GM12878 (cell line): ENCODE measurements around the gene ATP5F1B. TPM values are rescaled to one million over a fixed set of nuclear protein-coding genes. Genes with fewer than 3 reads are reported as not detected.

Source experiments
- ASH2L ChIP-seq: fragments of 300-600, 200-600 bp; sonication (generic); IDR thresholded peaks from 2 replicates; pipeline ENCODE4 v1.6.1; 2017; ENCODE audit warnings: low read depth, mild to moderate bottlenecking, borderline replicate concordance
- BCL11A ChIP-seq: IDR thresholded peaks from 2 replicates; pipeline ENCODE4 v1.6.1; 2011; ENCODE audit warnings: low read depth, low read length
- CHD2 ChIP-seq: IDR thresholded peaks from 2 replicates; pipeline ENCODE4 v1.6.1; 2011; ENCODE audit warnings: low read depth, low read length, improper control_type of control experiment, borderline replicate concordance
- E2F8 ChIP-seq: fragments of 450-650 bp; IDR thresholded peaks from 2 replicates; pipeline ENCODE4 v1.6.1; 2018; ENCODE audit warnings: mild to moderate bottlenecking, low read depth, moderate library complexity; ENCODE audit not compliant: partially characterized antibody
- ELK1 ChIP-seq: IDR thresholded peaks from 2 replicates; pipeline ENCODE4 v1.6.1; 2012; ENCODE audit warnings: low read depth, low read length, improper control_type of control experiment
- IKZF2 ChIP-seq, 2 experiments: fragments of 450-650 bp; IDR thresholded peaks; 2 replicates each; pipeline ENCODE4 v1.6.1; 2017; ENCODE audit warnings: mild to moderate bottlenecking in 2 of 2, moderate library complexity in 2 of 2
- MTA2 ChIP-seq: fragments of 450-650 bp; IDR thresholded peaks from 2 replicates; pipeline ENCODE4 v1.6.1; 2016; ENCODE audit warnings: low read depth, mild to moderate bottlenecking, moderate library complexity
- NFIC ChIP-seq: IDR thresholded peaks from 2 replicates; pipeline ENCODE4 v1.6.1; 2012; ENCODE audit warnings: low read depth, mild to moderate bottlenecking, inconsistent platforms, low read length, moderate library complexity
- NR2F1 ChIP-seq: fragments of 450-650 bp; conservative IDR thresholded peaks from 2 replicates; pipeline ENCODE4 v1.6.1; 2017; ENCODE audit warnings: mild to moderate bottlenecking
- RAD21 ChIP-seq: IDR thresholded peaks from 2 replicates; pipeline ENCODE4 v1.6.1; 2011; ENCODE audit warnings: mild to moderate bottlenecking, low read depth, low read length, moderate library complexity; ENCODE audit not compliant: insufficient read depth
- RB1 ChIP-seq: fragments of 450-650 bp; formaldehyde crosslinking; IDR thresholded peaks from 2 replicates; pipeline ENCODE4 v1.6.1; 2017; ENCODE audit warnings: mild to moderate bottlenecking, borderline replicate concordance
- SIX5 ChIP-seq: IDR thresholded peaks from 2 replicates; pipeline ENCODE4 v1.6.1; 2011; ENCODE audit warnings: mild to moderate bottlenecking, low read depth, low read length, moderate library complexity; ENCODE audit not compliant: severe bottlenecking
- SKIL ChIP-seq: fragments of 450-650 bp; IDR thresholded peaks from 2 replicates; pipeline ENCODE4 v1.6.1; 2017; ENCODE audit warnings: mild to moderate bottlenecking, low read depth, inconsistent platforms; ENCODE audit not compliant: poor library complexity, severe bottlenecking
- SMAD1 ChIP-seq: fragments of 450-650 bp; IDR thresholded peaks from 2 replicates; pipeline ENCODE4 v1.6.1; 2018; ENCODE audit warnings: mild to moderate bottlenecking, low read depth; ENCODE audit not compliant: partially characterized antibody
- STAT3 ChIP-seq: IDR thresholded peaks from 2 replicates; pipeline ENCODE4 v1.6.1; 2011; ENCODE audit warnings: low read depth, low read length, improper control_type of control experiment
- TCF12 ChIP-seq: IDR thresholded peaks from 2 replicates; pipeline ENCODE4 v1.6.1; 2011; ENCODE audit warnings: low read depth, mild to moderate bottlenecking, low read length
- ZNF207 ChIP-seq: fragments of 450-650 bp; IDR thresholded peaks from 2 replicates; pipeline ENCODE4 v1.6.1; 2014; ENCODE audit warnings: antibody characterized with exemption, mild to moderate bottlenecking, borderline replicate concordance
- ZNF24 ChIP-seq: fragments of 450-650 bp; IDR thresholded peaks from 2 replicates; pipeline ENCODE4 v1.6.1; 2017; ENCODE audit warnings: antibody characterized with exemption, mild to moderate bottlenecking
- ZNF384 ChIP-seq: IDR thresholded peaks from 2 replicates; pipeline ENCODE4 v1.6.1; 2012; ENCODE audit warnings: low read depth, mild to moderate bottlenecking, low read length, improper control_type of control experiment, borderline replicate concordance
- ZNF622 ChIP-seq: fragments of 450-650 bp; IDR thresholded peaks from 2 replicates; pipeline ENCODE4 v1.6.1; 2017; ENCODE audit warnings: mild to moderate bottlenecking, inconsistent platforms
- ZNF687 ChIP-seq: fragments of 450-650 bp; IDR thresholded peaks from 2 replicates; pipeline ENCODE4 v1.6.1; 2017; ENCODE audit warnings: mild to moderate bottlenecking, moderate library complexity
- ZSCAN29 ChIP-seq: fragments of 450-650 bp; IDR thresholded peaks from 2 replicates; pipeline ENCODE4 v1.6.1; 2017; ENCODE audit warnings: mild to moderate bottlenecking, moderate library complexity
- polyA plus RNA-seq, 11 experiments: library from polyadenylated mRNA; depleted of rRNA in 4 of 11; unstranded in 6 of 11; stranded (reverse) in 5 of 11; fragments of >200 nt; fragmentation: Nextera tagmentation in 4 of 11; fragmentation: Illumina TruSeq in 1 of 11; extraction: Ambion mirVana in 4 of 11; extraction: Trizol in 1 of 11; gene quantifications; 1 replicate in 1 of 11; 2 replicates in 10 of 11; pipeline versions ENCODE4 v1.2.1 to v1.2.3, GENCODE V29; 2011 to 2016; ENCODE audit warnings: inconsistent platforms in 2 of 11, missing spikeins in 2 of 11, low read depth in 1 of 11
- total RNA-seq, 4 experiments: library from RNA; depleted of rRNA in 3 of 4; stranded (reverse); fragments of >200 nt in 3 of 4; fragmentation: Illumina TruSeq in 1 of 4; extraction: Trizol in 1 of 4; gene quantifications; 2 replicates each; pipeline versions ENCODE4 v1.2.1 to v1.2.3, GENCODE V29; 2013 to 2021

ATP5F1B gene
- total and polyA plus RNA-seq, 10 of the 15 experiments (the other 5 are each of a cell fraction or from before 2014, with no cell fraction given) = 671 to 1,908 (median 1,031) TPM

GRCh38 chr12:56630180-56630632 lies 15.6 kb downstream of the ATP5F1B start, which contains the start of gene BAZ2A (continued):
- TF ChIP-seq ELK1 (peak; percentile 74), RB1 (no peak), ASH2L (no peak), BCL11A (no peak), SIX5 (no peak), STAT3 (no peak), ZNF622 (no peak), NFIC (no peak), ZNF384 (no peak), ZNF207 (peak; percentile 68; the same call in 1 of the 2 replicates), TCF12 (peak; percentile 90), ZNF687 (no peak), MTA2 (peak; percentile 37; the same call in 1 of the 2 replicates), E2F8 (no peak), ZSCAN29 (no peak), ZNF24 (peak; percentile 44; the same call in 1 of the 2 replicates), SKIL (peak; percentile 33), SMAD1 (no peak), RAD21 (no peak), NR2F1 (no peak), CHD2 (peak; percentile 73), IKZF2 (IDR thresholded peaks at IDR 0.05) (0 out of 4 replicates have a peak, but pooled peaks of 1 of the 2 experiments have one; percentile 40)
